ENCODE data around the gene SHMT1.
"Not testable (repeated sequence)": the region's sequence is repeated elsewhere in the genome, so short reads cannot be mapped to it uniquely, and the experiment has no call there.

Gene SHMT1

DNA sequence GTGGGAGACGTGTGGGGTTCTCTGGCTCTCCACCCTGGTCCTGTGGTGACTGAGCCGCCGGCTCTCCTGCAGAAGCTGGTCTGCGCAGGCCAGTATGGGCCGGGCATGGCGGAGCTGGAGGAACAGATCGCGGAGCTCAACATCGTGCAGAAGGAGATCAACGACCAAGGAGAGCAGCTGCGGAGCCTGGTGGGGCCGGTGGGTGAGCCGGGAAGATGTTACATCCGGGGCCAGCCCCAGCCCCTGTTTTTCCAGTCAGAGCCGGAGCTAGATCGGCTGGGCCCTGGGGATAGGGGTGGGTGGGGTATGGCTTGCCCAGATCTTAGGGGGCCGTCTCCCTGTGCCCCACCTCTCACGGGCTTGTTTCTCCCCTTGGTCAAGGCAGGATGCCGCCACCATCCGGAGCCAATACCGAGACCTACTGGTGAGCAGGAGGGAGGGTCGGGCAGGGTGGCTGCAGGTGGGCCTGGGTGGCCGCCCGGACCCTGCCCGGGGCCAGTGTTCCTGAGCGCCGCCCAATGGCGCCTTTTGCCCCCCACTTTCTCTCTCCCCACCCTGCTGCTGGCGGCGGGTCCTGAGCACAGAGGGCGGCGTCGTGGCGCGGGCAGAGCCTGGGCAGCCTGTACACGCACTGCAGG is 19.2 kb upstream of the SHMT1 start:
- Histone ChIP-seq H3K4me1 (ENCODE audit: insufficient read depth, low read length) (no peaks in the 10 kb centered on the region), H3K9ac (ENCODE audit: low read depth, low read length) (no peak overlapping the region), H3K9me3 (ENCODE audit: control insufficient read depth, insufficient read depth, low read length) (no peaks in the 10 kb centered on the region), H3K36me3 (ENCODE audit: insufficient read depth, low read length) (no peaks in the 10 kb centered on the region)

DNA sequence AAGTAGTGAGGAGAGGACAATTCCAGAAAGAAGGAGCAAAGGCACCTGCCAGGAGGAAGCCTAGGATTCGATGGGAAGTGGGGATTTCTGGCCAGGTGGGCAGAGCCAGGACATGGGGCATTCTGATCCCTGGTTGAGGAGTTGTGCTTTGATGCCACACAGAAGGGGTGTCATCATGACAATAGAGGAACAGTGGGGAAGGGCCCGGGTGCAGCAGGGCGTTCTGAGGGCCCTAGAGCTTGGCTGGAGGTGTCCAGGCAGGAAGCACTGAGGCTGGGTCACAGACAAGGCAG is 18.5 kb upstream of the SHMT1 start:
- Histone ChIP-seq H3K4me1 (ENCODE audit: insufficient read depth, low read length) (no peaks in the 10 kb centered on the region), H3K36me3 (ENCODE audit: insufficient read depth, low read length) (no peaks in the 10 kb centered on the region), H3K9ac (ENCODE audit: low read depth, low read length) (no peak overlapping the region), H3K9me3 (ENCODE audit: control insufficient read depth, insufficient read depth, low read length) (no peaks in the 10 kb centered on the region)

DNA sequence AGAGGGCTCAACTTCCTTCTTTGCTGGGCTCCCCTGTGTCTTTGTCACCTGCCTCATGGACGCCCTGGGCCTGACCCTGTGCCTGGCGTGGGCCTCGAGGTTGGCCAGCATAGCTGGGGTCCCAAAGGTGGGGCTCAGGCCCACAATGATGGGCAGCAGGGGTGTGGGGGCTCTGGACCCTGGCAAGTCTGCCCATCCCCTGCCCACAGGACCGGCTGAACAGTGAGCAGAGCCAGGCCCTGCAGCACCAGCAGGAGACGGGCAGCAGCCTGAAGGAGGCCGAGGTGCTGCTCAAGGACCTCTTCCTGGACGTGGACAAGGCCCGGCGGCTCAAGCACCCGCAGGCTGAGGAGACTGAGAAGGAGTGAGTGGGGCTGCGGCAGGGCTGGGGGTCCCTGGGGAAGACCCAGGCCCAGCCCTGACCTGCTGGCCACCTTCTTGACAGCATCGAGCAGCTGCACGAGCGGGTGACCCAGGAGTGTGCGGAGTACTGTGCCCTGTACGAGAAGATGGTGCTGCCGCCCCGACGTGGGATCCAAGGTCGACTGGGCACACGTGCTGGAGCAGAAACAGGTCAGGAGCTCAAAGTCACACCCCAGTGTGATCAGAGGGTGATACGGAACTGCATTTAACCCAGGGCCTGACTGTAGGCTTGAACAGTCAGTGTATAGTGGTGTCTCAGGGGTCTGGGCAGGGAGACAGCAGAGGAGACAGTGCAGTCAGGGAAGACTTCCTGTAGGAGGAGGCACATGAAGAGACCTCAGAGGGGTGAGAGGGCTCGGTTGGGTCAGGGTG is 18.0 kb upstream of the SHMT1 start:
- Histone ChIP-seq H3K36me3 (ENCODE audit: insufficient read depth, low read length) (no peaks in the 10 kb centered on the region), H3K9ac (ENCODE audit: low read depth, low read length) (no peak overlapping the region), H3K4me1 (ENCODE audit: insufficient read depth, low read length) (no peaks in the 10 kb centered on the region), H3K9me3 (ENCODE audit: control insufficient read depth, insufficient read depth, low read length) (no peaks in the 10 kb centered on the region)

DNA sequence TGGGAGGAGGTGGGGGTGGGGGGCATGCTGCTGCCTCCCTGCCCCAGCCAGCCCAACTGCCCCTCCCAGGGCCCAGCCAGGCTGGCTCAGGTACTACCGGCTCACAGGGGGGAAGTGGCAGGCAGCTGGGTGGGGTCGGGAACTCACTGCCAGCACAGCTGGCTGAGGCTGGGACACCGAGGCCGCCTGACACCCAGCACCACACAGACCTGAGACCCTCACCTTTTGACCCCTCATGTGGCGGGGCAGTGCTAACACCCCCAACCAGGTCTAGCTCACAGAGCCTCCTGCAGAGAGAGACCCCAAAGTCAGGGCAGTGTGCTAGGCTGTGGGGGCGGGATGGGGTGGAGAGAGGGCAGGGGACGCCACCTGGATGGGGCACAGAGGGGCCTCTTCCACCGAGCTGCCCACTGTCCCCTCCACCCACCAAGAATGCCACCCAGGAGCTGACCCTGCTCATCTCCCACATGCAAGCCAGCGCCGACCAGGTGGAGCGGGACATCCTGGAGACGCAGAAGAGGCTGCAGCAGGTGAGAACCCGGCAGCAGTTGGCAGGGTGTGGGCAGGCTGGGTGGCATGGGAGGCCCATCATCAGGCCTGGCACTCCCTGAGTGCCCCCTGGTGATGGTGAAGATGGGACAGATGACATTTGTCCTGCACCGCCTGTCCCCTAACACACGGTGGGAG is 17.3 kb upstream of the SHMT1 start:
- Histone ChIP-seq H3K9me3 (ENCODE audit: control insufficient read depth, insufficient read depth, low read length) (no peaks in the 10 kb centered on the region), H3K36me3 (ENCODE audit: insufficient read depth, low read length) (no peaks in the 10 kb centered on the region), H3K4me1 (ENCODE audit: insufficient read depth, low read length) (no peaks in the 10 kb centered on the region), H3K9ac (ENCODE audit: low read depth, low read length) (no peak overlapping the region)

DNA sequence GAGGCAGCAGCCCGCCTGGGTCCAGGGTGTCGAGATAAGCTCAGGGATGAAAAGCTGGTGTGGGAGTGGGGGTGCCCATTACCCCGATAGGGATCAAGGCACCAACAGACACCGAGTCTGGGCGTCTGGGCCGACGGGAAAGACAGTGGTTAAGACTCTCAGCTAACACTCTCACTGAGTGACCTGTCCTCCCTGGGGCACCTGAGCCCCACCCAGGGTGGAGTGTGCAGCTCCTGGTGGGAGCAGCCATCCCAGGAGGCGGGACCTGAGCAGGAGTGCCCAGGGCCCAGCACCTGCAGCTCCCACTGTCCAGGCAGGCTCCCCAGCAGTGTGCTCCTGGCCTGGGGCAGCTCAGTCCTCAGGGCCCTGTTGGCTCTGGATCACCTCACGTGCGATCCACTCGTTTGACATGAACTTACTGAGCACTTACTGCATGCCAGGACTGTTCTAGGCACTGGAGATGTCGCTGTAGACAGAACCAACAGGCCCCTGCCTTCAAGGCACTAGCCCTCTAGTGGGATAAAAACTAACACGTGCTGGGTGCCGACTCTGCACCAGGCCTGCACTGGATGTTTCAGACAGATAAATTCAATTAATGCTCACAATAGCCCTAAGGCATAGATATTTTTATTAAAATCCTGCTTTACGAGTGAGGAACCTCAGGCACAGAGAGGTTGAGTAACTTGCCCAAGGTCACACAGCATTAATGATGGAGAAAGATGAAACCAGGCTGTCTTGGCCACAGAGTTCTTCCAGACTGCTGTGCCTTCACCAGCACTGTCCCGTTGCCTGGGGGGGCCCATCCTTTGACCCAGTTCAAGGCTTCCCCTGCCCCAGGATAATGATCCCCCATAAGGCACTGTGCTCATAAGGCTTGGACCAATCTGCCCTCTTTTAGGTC is 16.1 kb upstream of the SHMT1 start:
- Histone ChIP-seq H3K36me3 (ENCODE audit: insufficient read depth, low read length) (no peaks in the 10 kb centered on the region), H3K9me3 (ENCODE audit: control insufficient read depth, insufficient read depth, low read length) (no peaks in the 10 kb centered on the region), H3K9ac (ENCODE audit: low read depth, low read length) (no peak overlapping the region), H3K4me1 (ENCODE audit: insufficient read depth, low read length) (no peaks in the 10 kb centered on the region)

DNA sequence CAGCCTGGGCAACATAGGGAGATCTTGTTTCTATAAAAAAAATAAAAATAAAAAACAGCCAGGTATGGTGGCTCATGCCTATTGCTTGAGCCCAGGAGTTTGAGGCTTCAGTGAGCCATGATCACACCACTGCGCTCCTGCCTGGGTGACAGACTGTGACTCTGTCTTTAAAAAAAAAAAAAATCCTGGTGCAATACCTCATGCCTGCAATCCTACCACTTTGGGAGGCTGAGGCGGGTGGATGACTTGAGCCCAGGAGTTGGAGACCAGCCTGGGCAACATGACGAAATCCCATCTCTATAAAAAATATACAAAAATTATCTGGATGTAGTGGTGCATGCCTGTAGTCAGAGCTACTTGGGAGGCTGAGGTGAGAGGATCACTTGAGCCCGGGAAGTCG is 15.3 kb upstream of the SHMT1 start:
- H3K36me3 ChIP-seq (ENCODE audit: insufficient read depth, low read length); H3K4me1 ChIP-seq (ENCODE audit: insufficient read depth, low read length); H3K9me3 ChIP-seq (ENCODE audit: control insufficient read depth, insufficient read depth, low read length); H3K9ac ChIP-seq (ENCODE audit: low read depth, low read length): not testable (repeated sequence)

DNA sequence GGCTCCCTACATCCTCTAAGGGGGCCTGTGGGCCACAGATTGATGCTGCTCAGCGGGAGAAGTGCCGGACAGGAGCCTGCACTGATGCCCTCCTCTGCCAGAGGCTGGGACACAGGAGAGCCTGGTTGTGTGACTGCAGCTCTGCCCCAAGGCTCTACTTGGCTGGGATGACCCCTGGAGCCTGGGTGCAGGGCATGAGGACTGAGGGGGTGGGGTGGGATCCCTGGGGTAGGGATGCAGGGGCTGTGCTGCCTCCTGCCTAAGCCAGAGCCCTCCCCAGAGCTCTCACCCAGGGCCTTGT is 14.8 kb upstream of the SHMT1 start:
- H3K4me1 ChIP-seq (ENCODE audit: insufficient read depth, low read length): no peaks in the 10 kb centered on the region
- H3K9ac ChIP-seq (ENCODE audit: low read depth, low read length): no peak overlapping the region
- H3K9me3 ChIP-seq (ENCODE audit: control insufficient read depth, insufficient read depth, low read length): no peaks in the 10 kb centered on the region
- no peaks in the 10 kb centered on the region for H3K36me3 ChIP-seq (ENCODE audit: insufficient read depth, low read length)

DNA sequence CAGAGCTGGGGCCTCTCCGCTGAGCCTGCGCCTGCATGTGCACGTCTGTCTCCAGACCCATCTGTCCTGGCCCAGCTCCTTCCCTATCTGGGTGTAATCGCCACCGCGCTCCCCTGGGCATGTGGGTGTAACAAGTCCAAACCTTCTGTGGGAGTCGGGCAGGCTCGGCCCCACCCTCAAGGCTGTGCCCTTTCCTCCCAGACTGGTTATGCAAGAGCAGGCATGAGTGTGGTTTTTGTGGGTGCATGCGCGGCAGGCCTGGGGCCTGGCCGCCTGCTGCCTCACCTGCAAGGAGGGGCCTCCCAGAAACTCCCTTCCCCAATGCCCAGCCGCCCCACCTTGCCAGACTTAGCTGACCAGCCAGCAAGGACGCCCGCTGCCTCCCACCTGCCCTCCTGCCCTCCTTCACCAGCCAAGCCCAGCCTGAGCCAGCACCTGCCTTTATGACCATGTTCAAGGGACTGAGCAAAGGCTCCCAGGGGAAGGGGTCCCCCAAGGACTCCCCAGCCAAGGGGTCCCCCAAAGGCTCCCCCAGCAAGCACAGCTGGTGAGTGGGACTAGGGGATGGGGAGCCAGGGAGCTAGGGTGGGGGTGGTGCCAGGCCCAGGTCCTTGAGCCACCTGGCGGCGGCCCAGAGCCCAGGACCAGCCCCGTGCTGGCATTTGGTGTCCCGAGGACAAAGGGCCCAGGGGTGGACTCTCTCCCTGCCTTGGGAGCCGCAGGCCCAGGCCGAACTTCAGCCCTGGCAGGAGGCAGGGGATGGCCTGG is 14.3 kb upstream of the SHMT1 start, which contains the start of gene EVPLL:
Gene EVPLL, plus strand, starts transcription at position 342 of the 768 bp plus-strand sequence. CDS start 3,160 bp downstream, outside the sequence.
- Histone ChIP-seq H3K9ac (ENCODE audit: low read depth, low read length) (no peak within 1 kb of the TSS), H3K9me3 (ENCODE audit: control insufficient read depth, insufficient read depth, low read length) (no peaks in the 10 kb centered on the region), H3K36me3 (ENCODE audit: insufficient read depth, low read length) (no peaks in the 10 kb centered on the region), H3K4me1 (ENCODE audit: insufficient read depth, low read length) (no peaks in the 10 kb centered on the region)

DNA sequence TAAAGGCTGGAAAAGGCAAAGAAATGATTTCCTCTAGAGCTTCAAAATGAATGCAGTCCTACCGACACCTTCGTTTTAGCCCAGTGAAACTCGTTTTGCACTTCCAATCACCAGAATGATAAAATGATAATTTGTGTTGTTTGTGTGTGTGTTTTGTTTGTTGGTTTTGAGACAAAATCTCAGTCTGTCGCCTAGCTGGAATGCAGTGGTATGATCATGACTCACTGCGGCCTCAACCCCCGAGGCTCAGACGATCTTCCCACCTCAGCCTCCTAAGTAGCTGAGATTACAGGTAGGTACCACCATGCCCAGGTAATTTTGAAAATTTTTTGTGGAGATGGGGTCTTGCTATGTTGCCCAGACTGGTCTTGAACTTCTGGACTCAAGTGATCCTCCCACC is 10.9 kb upstream of the SHMT1 start:
- H3K36me3 ChIP-seq (ENCODE audit: insufficient read depth, low read length): no peaks in the 10 kb centered on the region
- no peaks in the 10 kb centered on the region for H3K9me3 ChIP-seq (ENCODE audit: control insufficient read depth, insufficient read depth, low read length)
- H3K4me1 ChIP-seq (ENCODE audit: insufficient read depth, low read length): no peaks in the 10 kb centered on the region
- H3K9ac ChIP-seq (ENCODE audit: low read depth, low read length): no peak overlapping the region

DNA sequence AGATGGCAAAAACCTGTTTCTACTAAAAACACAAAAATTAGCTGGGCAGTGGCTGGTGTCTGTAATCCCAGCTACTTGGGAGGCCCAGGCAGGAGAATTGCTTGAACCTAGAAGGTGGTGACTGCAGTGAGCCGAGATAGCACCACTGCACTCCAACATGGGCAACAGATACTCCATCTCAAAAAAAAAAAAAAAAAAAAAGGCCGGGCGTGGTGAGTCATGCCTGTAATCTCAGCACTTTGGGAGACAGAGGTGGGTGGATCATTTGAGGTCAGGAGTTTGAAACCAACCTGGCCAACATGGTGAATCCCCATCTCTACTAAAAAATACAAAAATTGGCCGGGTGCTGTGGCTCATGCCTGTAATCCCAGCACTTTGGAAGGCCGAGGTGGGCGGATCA is 9.8 kb upstream of the SHMT1 start:
- not testable (repeated sequence) for H3K36me3 ChIP-seq (ENCODE audit: insufficient read depth, low read length); H3K9ac ChIP-seq (ENCODE audit: low read depth, low read length); H3K4me1 ChIP-seq (ENCODE audit: insufficient read depth, low read length); H3K9me3 ChIP-seq (ENCODE audit: control insufficient read depth, insufficient read depth, low read length)

DNA sequence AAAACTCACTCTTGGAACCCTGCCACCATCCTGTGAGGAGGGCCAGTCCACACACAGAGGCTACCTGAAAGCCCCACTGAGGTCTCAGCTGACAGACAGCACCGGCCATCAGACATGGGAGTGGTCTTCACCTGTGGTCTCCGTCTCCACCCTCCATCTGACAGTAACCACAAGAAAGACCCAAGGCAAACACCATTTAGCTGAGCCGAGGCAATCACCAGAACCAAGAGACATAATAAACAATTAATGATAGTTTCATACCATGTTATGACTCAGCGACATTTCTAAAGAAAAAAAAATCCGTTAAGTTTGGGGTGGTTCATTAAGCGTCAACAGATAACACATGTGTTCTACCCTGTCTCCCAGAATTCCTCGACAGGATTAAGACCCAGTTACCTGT is 8.1 kb upstream of the SHMT1 start:
- H3K36me3 ChIP-seq (ENCODE audit: insufficient read depth, low read length): no peaks in the 10 kb centered on the region

DNA sequence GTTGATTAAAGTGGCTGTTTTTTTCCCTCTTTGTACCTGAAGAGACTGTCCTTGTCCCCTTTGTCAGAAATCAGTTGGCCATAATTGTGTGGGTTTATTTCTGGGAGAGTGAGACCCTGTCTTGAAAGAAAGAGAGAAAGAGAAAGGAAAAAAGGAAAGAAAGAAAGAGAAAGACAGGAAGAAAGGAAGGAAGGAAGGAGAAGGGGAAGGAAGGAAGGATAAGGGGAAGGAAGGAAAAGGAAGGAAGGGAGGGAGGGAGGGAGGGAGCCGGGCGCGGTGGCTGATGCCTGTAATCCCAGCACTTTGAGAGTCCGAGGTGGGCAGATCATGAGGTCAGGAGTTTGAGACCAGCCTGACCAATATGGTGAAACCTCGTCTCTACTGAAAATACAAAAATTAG is 7.4 kb upstream of the SHMT1 start:
- no peaks in the 10 kb centered on the region for H3K4me1 ChIP-seq (ENCODE audit: insufficient read depth, low read length)
- no peaks in the 10 kb centered on the region for H3K9me3 ChIP-seq (ENCODE audit: control insufficient read depth, insufficient read depth, low read length)
- no peaks in the 10 kb centered on the region for H3K36me3 ChIP-seq (ENCODE audit: insufficient read depth, low read length)
- no peak overlapping the region for H3K9ac ChIP-seq (ENCODE audit: low read depth, low read length)

More for the DNA sequence above, 8.1 kb upstream of the SHMT1 start:
- Histone ChIP-seq H3K9me3 (ENCODE audit: control insufficient read depth, insufficient read depth, low read length) (no peaks in the 10 kb centered on the region), H3K9ac (ENCODE audit: low read depth, low read length) (no peak overlapping the region), H3K4me1 (ENCODE audit: insufficient read depth, low read length) (no peaks in the 10 kb centered on the region)

DNA sequence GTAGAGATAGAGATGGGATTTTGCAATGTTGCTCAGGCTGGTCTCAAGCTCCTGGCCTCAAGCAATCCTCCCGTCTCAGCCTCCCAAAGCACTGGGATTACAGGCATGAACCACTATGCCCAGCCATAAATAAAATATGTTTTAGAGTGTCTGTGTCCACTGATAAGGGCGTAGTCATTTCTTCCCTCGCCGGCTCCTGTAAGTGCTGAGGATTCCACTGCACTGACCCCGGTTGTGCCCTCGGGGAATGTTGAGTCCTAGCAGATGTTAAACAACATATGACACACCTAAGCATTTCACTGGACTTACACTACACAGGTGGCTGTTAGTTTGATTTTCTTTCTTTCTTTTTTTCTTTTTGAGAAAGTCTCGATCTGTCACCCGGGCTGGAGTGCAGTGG is 5.6 kb upstream of the SHMT1 start:
- no peaks in the 10 kb centered on the region for H3K36me3 ChIP-seq (ENCODE audit: insufficient read depth, low read length)
- no peaks in the 10 kb centered on the region for H3K9me3 ChIP-seq (ENCODE audit: control insufficient read depth, insufficient read depth, low read length)
- H3K9ac ChIP-seq (ENCODE audit: low read depth, low read length): no peak overlapping the region
- H3K4me1 ChIP-seq (ENCODE audit: insufficient read depth, low read length): no peaks in the 10 kb centered on the region

DNA sequence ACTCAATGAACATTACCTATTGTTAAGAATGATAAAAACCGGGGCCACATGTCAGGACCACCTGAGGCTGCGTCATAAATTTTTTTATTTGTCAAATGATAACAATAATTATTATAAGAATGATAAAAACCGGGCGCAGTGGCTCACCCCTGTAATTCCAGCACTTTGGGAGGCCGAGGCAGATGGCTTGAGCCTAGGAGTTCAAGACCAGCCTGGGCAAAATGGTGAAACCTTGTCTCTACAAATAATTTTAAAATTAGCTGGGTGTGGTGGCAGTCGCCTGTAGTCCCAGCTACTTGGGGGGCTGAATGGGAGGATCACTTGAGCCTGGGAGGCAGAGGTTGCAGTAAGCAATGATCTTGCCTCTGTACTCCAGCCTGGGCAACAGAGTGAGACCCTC is 816 bp upstream of the SHMT1 start:
- Histone ChIP-seq H3K9me3 (ENCODE audit: control insufficient read depth, insufficient read depth, low read length) (no peaks in the 10 kb centered on the region), H3K9ac (ENCODE audit: low read depth, low read length) (no peak overlapping the region), H3K36me3 (ENCODE audit: insufficient read depth, low read length) (no peaks in the 10 kb centered on the region), H3K4me1 (ENCODE audit: insufficient read depth, low read length) (no peaks in the 10 kb centered on the region)
